Stimulated activated CD8-positive, alpha-beta memory T cell treated with anti-CD3 and anti-CD28 coated beads, Interleukin-12 subunit alpha, Interleukin-12 subunit beta, amount 100 ng/mL, for 24 hours (primary cell): ENCODE data around the gene UBE4A.

Experiments
- DNase-seq: peaks from one replicate; pipeline ENCODE4 v3.0.0-alpha.2; 2020; ENCODE audit errors: extremely low read depth

Gene UBE4A

DNA sequence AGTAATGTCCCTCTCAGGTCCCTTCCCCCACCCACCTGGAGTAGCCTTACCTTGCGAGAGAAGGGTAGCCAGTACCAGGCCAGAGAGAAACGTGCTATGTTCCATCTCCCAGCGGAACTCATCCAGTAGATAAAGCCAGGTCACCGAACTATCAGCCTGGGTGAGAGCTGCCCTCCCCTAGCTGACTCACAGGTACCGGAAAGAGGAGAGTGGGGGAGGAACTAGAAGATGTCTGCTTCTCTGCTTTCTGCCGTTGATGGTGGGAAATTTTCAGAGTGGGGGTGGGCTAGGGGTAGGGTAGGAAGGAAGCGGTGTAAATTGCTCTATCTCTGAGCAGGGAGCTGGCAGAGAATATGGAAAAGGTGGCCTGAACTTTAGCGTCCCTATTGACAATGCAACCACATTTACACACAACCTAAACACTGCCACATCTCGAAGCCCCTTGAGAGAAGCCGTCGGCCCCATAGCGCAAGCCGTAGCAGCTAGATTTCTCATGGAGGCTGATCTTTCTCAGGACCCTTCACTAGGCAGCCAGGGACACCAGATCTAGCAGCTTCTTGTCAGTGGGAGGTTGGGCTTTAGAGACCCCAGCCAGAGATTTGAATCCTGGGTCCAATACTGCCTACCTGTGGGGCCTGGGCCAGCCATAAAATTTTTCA lies 16.8 kb upstream of the UBE4A start, which contains the start of gene CD3D:
Gene CD3D, minus strand, starts transcription at position 203 of the 659 bp plus-strand sequence. Its CDS starts 98 bp downstream, at position 105.
- no peak for DNase-seq

DNA sequence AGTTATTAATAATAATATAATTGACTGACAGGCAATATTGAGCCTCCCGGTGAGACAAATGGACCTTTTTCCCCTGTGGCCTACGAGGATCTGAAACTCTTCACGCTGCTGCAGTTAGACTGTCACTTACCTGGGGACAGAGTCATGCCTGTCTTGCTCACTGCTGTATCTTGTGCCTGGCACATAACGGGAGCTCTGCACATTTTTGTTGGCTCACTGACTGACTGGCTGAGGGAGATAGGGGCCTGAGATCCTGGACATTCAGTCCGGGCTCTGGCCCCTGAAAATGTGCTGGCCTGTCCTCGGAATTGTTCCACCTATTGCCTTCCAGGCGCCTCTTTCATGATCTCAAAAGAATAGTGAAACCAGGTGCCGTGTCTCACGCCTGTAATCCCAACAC lies 16.2 kb upstream of the UBE4A start:
- no peak for DNase-seq

DNA sequence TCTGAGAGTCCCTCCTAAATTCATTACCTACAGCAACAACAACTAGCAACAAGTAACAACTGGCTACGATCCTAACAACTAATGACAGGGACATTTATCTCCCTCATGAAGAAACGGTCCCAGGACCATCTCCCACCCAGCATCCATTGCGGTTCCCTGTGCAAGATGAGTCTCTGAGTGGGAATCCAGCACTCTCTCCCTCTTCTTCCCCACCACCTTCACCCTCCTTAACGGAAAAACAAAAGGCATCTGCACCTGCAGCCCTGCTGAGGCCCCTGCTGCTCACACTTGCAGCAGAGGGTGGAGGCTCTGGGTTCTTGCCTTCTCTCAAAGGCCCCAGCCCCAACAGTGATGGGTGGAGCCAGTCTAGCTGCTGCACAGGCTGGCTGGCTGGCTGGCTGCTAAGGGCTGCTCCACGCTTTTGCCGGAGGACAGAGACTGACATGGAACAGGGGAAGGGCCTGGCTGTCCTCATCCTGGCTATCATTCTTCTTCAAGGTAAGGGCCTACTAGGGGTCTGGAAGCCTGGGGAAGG lies 15.4 kb upstream of the UBE4A start, which contains the start of gene CD3G:
Gene CD3G, plus strand, starts transcription at position 364 of the 535 bp plus-strand sequence. Its CDS starts 80 bp downstream, at position 444.
- no peak for DNase-seq

DNA sequence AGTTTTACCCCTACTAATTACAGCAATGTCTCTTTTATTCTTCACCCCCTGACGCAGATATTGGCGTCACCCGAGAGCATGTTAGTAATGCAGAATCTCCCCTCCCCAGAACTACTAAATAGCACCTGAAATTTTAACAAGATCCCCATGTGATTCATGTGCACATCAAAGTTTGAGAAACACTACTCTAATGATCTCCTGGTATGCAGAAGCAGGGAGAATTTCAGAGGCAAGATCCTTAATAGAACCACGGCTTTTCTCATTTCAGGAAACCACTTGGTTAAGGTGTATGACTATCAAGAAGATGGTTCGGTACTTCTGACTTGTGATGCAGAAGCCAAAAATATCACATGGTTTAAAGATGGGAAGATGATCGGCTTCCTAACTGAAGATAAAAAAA lies 9.9 kb upstream of the UBE4A start:
- no peak for DNase-seq

DNA sequence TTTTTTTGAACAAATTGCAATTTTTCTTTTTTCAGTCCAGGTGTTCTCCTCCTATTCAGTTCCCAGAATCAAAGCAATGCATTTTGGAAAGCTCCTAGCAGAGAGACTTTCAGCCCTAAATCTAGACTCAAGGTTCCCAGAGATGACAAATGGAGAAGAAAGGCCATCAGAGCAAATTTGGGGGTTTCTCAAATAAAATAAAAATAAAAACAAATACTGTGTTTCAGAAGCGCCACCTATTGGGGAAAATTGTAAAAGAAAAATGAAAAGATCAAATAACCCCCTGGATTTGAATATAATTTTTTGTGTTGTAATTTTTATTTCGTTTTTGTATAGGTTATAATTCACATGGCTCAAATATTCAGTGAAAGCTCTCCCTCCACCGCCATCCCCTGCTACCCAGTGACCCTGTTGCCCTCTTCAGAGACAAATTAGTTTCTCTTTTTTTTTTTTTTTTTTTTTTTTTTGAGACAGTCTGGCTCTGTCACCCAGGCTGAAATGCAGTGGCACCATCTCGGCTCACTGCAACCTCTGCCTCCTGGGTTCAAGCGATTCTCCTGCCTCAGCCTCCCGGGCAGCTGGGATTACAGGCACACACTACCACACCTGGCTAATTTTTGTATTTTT lies 6.2 kb upstream of the UBE4A start:
- DNase-seq: no peak

DNA sequence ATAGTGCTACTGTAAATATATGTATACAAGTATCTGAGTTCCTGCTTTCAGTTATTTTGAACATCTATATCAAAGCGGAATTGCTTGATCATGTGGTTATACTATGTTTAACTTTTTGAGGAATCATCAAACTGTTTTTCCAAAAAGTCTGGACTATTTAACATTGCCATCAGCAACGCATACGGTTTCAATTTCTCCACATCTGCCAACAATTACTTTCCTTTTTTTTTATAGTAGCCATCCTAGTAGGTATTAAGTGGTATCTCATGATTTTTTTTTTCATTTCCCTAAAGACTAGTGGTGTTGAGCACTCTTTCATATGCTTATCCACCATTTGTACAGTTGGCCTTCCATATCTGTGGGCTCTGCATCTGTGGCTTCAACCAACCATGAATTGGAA lies 1.3 kb upstream of the UBE4A start:
- DNase-seq: no peak

DNA sequence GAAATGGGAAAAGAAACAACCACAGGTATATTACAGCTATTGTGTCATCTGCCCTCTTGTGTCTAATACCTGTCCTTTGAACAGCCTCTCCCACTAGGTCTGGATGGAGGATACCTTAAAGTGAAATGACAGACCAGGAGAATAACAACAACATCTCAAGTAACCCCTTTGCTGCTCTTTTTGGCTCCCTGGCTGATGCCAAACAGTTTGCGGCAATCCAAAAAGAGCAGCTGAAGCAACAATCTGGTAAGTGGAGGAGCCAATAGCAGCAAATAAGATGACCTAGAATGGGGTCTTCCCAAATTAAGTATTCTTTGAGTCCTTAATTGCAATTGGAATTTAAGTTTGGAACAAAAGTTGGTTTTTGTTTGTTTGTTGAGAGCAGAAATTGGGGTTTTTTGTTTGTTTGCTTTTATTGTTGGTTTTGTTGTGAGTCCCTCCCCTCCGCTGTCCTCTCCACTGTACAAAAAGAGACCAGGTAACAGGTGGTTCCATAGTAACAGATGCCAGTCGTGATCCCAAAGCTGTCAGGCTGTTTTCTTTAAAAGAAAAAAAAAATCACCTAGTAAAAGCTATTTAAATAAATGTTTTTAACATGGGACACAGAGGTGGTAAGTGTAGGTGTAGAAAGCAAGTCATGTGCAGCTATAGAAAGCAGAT lies 5.7 kb downstream of the UBE4A start:
- no peak for DNase-seq

DNA sequence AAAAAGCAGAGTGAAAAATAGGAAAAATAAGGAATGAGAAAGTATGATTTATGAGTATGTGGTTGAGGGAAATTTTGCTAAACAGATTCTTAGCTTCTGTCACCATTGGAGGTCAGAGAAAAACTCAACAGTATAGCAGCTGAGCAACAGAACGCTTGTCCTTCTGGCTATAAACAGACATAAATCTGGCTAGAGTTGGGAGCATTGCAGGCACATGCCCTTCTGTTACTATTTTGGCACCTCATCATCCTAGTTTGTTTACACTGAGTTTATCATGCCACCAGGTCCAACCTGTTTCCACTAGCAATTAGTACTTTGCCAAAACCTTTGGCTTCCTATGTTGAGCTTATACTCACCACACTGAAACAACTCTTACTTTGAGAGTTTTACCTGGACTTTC lies 6.9 kb downstream of the UBE4A start:
- no peak for DNase-seq

DNA sequence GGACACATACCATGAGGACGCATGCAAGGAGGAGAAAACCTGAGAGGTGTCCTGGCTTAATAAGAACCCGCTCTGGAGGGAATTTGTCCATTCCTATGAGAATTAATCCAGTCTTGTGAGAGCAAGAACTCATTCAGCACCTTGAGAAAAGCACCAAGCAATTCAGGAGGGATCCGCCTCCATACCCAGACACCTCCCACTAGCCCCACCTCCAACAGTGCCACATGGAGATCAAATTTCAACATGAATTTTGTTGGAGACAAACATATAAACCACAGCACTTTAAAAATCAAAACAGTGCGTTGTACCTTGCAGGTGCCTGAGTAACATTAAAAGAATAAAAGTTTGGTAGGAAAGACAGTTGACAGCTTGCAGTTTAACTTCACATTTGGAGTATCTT lies 11.4 kb downstream of the UBE4A start:
- DNase-seq: no peak

DNA sequence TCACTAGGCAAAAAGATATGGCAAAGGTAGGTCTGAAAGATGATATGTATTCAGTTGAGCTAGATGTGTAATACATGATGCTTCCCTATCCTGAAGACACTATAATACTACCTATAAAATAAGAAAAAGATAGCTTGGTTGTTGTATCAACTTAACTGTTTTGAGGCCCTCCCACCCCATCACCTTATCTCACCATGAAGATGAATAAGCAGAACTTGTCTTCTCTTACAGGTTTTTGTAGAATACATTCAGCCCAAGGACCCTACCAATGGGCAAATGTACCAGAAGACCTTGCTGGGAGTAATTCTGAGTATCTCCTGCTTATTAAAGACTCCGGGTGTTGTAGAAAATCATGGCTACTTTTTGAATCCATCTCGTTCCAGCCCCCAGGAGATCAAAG lies 13.9 kb downstream of the UBE4A start:
- DNase-seq: no peak

DNA sequence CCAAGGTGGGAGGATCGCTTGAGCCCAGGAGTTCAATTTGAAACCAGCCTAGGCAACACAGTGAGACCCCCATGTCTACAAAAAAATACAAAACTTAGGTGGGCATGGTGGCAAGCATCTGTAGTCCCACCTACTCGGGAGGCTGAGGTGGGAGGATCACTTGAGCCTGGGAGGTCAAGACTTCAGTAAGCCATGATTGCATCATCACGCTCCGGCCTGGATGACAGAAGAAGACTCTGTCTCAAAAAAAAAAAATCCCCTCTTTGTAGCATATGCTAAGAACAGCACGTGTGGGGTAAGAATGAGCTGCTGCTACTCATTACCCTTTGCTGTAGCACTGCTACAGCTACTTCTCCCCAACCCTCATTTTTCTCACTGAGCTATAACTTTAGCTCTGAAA lies 14.5 kb downstream of the UBE4A start:
- no peak for DNase-seq

DNA sequence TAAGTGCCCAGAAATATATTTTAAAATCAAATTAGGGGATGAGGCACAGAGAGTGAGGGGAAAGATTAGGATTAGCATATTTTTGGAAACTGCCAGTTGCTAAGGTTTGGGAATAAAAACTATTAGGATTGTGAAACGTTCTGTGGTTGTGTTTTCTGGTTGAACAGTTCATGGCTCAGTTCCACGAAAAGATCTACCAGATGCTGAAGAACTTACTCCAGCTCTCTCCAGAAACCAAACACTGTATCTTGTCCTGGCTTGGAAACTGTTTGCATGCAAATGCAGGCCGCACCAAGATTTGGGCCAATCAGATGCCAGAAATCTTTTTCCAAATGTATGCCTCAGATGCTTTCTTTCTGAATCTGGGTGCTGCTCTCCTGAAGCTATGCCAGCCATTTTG lies 15.3 kb downstream of the UBE4A start:
- DNase-seq: no peak

DNA sequence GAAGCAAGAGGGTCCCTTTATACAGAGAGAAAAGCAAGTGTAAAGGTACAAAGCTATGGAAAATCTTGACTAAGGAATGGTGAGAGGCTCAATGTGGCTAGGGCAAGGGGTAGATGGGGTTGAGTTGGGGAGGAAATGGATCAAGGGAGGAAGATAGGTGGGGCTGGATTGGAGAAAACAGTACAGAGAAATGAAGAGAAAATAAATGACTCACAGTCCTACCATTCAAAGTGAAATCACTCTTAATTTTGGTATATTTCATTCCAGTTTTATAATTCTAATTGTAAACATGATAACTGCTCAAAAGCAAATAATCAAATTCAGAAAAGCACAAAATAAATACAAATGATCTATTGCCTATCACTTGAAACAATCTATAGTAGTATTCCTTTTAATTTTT lies 16.6 kb downstream of the UBE4A start:
- no peak for DNase-seq

DNA sequence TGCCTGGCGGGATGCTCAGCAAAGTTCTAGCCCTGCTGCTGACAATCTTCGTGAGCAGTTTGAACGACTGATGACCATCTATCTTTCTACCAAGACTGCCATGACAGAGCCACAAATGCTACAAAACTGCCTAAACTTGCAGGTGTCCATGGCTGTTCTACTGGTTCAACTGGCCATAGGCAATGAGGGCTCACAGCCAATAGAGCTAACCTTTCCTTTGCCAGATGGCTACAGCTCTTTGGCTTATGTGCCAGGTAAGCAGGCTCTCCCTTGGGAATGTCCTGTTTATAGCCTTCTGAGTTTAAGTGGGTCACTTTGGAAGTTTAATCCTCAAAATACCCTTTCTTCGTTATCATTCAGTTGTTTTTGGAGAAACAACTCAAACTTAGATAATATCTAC lies 20.1 kb downstream of the UBE4A start:
- no peak for DNase-seq

DNA sequence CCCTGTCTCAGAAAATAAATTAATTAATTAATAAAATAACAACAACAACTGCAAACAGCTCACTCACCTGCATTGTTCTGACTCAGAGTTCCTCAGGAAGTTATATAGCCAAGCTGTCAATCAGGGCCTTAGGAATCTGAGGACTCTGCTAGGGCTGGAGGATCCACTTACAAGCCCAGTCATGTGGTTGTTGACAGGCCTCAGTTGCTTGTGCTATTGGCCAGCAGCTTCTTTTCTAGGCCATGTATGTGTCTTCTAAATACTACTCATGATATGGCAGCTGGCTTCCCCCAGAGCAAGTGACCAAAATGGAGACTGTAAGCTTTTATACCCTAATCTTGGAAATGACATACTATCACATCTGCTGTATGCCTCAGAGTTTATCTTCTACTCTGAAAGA lies 21.2 kb downstream of the UBE4A start:
- DNase-seq: no peak

DNA sequence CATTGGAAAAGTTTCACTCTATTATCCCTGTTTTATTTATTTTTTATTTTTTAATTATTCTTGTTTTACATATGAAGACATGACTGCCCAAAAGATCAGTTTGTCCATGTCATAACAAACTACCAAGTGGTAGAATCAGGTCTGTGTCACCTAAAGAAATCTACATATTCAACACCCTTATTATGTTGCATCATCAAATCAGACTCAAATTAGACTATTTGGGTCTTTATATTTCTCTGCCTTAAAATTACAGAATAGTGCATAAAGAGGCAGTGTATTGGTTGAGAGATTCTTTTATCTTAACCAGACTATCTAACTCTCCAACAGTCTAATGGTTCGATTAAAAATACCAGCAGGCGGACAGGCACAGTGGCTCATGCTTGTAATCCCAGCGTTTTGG lies 23.6 kb downstream of the UBE4A start:
- no peak for DNase-seq

DNA sequence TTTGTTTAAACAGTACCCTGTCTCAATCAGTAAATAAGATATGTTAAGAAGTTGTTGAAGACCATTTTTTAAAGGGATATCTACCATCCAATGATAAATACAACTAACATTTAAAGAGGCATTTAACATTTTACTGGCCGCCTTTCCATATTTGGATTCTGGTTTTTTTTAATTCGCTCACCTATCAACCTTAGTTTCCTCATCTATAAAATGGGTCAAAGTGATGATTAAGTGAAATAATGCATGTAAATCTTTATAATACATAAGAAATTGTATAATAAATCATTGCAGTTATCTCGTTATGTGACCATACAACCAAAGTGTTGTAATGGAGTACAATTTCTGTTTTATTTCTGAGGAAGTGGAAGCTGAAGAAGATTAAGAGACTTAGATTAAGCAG lies 24.3 kb downstream of the UBE4A start:
- no peak for DNase-seq

DNA sequence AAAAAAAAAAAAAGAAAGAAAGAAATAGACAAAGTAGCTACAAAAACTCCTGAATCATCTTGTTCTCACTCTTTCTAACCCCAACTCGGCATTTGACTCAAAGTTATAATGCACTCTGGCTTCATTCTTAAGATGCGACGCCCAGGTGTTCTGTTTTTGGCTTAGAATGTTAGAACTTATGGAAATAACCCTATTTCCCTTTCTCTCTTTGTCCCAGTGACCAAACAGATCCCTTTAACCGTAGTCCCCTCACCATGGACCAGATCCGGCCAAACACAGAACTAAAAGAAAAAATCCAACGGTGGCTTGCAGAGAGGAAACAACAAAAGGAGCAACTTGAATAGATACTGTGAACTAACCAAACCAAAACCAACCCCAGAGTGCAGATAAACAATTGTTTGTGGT lies 36.7 kb downstream of the UBE4A start:
- no peak for DNase-seq

DNA sequence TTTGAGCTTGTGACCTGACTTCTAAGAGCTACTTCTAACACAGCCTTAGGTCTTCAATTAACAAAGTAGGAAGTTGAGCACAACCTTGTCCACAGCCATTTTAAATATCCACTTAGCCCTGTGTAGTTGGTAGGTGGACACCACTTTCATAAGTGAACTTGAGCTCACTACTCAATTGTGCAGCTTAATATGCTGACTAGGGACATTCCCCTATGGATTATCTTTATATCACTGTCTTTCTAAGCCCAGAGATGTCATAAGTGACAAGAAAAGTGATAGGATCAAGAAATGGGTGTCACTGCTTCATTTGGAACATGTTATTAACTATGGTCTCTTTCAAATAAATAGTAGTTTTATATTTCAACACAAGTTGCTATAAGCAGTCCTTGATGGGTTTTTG lies 38.0 kb downstream of the UBE4A start:
- no peak for DNase-seq

DNA sequence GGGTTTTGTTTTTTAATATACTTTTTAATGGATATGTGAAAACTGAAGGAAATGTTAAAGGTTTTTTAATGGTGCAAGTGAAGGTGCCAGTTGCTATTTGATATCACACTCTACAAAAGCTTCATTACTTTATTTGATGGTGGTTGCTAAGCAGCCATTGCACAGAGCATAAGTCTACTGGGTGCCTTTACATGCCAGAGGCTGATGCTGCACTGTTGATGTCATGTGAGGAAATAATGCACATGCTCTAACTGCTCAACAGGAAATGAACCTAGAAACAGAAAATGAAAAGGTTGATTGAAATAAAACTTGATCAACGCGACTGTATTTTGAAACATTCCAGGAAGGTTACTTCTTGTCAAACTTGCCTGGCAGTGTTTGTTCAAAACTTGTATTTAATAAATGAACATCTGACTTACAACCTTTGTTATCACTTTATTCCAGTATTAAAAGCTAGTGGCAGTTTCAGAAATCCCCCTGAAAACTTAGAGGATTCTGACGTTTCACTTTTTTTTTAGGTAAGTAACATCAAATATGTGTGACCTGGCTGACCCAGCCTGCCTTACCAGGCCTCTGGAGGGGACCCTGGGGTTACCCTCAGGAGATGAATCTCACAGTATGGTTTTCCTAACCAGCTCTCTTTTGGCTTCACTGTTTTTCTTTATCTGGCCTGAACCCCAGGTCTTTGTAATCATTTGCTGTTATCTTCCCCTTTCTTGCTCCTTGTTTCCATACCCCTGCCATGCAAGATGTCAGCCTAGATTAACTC lies 39.6 kb downstream of the UBE4A start:
- DNase-seq: no peak

DNA sequence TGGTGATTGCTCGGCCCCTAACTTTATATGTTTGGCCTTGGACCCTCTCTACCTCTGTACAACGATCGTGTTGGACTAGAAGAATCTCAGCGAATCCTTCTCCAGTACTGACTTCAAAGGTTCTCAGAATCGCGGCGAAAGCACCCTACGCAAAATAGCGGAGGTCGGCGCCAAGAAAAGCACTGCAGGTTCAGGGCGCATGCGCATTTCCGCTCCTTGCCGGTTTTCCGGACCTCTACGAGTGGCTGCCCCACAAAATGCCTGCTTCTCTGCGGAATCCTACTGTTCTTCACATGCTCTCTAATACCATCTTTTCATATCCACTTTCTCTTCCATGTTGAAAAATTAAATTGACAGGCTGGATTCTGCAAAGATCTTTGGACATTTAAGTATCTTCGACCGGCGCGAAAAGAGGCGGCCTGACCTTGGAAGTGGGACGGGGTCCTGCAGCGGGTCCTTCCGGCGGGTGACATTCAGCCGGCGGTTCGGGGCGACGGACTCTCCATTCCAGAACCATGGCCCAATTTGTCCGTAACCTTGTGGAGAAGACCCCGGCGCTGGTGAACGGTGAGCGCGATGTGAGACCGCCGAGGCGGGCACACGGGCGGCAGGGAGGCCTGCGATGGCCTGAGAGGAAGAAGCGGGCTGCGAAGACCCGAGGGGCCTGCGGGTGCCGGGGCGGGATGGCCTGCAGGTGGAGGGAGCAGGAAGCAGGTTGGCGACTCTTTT lies 41.9 kb downstream of the UBE4A start, which contains the start of gene ATP5MG:
Gene ATP5MG, plus strand, starts transcription at position 456 of the 729 bp plus-strand sequence. Its CDS starts 60 bp downstream, at position 516.
- peak; percentile 80 for DNase-seq
